Lower leg skin (tissue), 4 donors: ENCODE measurements around the gene FCGR3A. TPM values are rescaled to one million over a fixed set of nuclear protein-coding genes. Genes with fewer than 3 reads are reported as not detected.
"Not testable (repeated sequence)": the region's sequence is repeated elsewhere in the genome, so short reads cannot be mapped to it uniquely, and the experiment has no call there.

Experiments
- DNase-seq, 2 donors: peaks; one replicate each; pipeline ENCODE4 v3.0.0-alpha.2; 2019; ENCODE audit warnings: low spot score in 2 of 2
- H3K4me3 ChIP-seq: fragments of 200-600 bp; sonication (generic); 2 replicates; pipeline ENCODE4 v1.5.1; 2017; ENCODE audit warnings: mild to moderate bottlenecking, low read depth; ENCODE audit not compliant: poor library complexity, severe bottlenecking
- WGBS, 2 donors: methylation state at CpG; one replicate each; pipeline ENCODE4 v1.1.5; 2018; 5-methylcytosine and 5-hydroxymethylcytosine counted together
- intact Hi-C: fragments of 100-400 bp; cut with DNase I; formaldehyde crosslinking; loops from one replicate; pipeline ENCODE4 v1.15.0; 2023; ENCODE audit warnings: low total_unique reads
- total RNA-seq, 4 donors: library from RNA; depleted of rRNA; stranded (reverse); fragments of >200 nt; gene quantifications; one replicate each; pipeline ENCODE4 v1.1.0, GENCODE V29; 2016

The FCGR3A gene
- total RNA-seq, 4 donors from 2014 or later: 1.9 to 8.6 (median 3.5) TPM

DNA sequence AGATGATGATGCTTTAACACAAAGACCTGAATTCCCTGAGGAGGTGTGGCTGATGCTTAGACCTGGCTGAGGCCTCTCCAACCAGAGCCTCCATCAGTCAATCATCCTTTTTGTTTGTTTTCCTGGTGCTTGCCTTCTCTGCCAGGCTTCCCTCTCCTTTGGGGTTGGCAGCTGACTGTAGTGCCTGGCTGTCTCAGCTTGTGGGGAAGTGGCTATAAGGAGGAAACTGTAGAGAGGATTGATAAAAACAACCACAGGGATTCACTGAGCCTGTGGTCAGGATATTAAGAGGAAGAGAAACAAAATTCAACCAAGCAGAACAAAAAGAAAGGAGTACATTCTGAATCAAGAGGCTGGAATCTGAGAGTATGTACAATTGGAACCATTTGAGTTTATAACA, 27.1 kb upstream of the FCGR3A start:
- intact Hi-C loops, DNase-seq, H3K4me3 ChIP-seq: not testable (repeated sequence)

GRCh38 chr1:161571703-161572102, 22.1 kb upstream of the FCGR3A start:
- 63% methylated on average over 2 of the region's 8 CpGs; no CpG with 5 or more reads in 1 of the 2 donors for WGBS, 2 donors

DNA sequence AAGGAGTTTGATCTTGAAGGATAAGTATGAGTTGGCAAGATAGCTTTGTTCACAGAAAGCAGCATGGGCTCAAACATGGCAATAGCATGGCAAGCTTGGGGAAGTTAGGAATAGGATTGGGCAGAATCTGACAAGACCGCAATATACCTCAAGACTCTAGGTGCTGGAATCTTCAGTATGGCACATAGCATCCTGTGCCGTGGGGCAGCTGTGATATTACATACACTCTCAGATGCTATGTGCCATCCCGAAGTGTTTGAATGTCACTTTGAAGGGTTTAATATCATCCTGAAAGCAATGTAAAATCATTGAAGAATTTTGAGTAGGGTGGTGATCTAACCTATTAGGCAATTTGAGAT, 17.0 kb upstream of the FCGR3A start:
- 83 to 93% methylated on average over 1 to 2 of the region's 3 CpGs for WGBS, 2 donors
- H3K4me3 ChIP-seq, intact Hi-C loops, DNase-seq: not testable (repeated sequence)

More at GRCh38 chr1:161571703-161572102, 22.1 kb upstream of the FCGR3A start:
- H3K4me3 ChIP-seq, DNase-seq, intact Hi-C loops: not testable (repeated sequence)

- WGBS, 2 donors: 68 to 77% methylated on average over 1 of the region's 1 CpG
- H3K4me3 ChIP-seq, intact Hi-C loops, DNase-seq: not testable (repeated sequence)
Measured at GRCh38 chr1:161563522-161563921, 13.9 kb upstream of the FCGR3A start.

DNA sequence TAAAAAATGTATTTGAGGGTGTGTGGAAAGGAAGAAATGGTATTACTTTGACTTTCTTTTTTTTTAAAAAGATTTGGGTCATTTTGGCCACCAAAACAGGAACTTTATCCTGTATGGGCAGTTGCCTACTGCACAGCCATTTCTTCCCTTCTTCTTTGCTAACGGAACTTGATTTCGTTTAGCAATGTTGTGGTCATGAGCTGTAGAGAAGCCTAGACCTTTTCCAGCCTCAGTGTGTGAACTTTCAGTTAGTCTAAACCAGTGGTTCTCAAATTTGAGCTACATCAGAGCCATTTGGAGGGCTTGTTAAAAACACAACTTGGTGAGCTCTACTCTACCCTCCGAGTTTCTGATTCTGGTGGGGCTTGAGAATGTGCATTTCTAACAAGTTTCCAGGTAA, 12.8 kb upstream of the FCGR3A start:
- 73 to 100% methylated on average over 2 to 3 of the region's 3 CpGs for WGBS, 2 donors
- DNase-seq, H3K4me3 ChIP-seq, intact Hi-C loops: not testable (repeated sequence)

DNA sequence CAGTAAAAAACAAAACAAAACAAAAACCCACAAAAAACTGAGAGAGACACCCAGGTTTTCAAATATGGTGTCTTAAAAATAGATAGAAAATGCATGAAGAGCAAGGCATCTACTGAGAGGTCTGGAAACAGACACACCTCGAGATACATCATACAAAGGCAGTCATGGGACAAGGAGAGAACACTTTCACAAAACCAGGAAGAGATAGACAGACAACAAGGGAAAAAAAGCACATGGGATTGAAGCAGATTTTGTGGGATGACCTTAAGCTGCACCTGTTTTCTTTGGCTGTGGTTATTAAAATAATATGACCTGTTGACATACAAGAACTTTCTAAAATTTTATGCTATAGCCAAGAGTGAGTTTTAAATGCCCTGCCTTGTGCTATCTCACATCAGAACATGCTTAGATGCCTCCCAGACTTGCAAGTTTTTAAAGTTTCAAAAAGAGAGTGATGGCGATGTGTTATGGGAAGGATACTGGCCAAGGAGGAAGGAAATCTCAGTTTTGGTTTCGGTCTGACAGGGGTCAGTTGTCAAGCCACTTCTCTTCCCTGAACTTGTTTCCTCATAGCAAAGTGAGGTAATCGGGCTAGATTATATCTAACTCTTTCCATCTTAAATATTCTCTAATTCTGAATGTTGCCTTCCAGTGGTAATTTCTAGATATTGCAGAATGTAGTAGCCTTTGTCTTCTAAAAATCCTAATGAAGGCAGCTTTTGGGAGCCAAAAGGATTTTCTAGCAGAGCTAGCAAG, 11.5 kb upstream of the FCGR3A start:
- H3K4me3 ChIP-seq, intact Hi-C loops: not testable (repeated sequence)
- peak in 1 of 2 donors; percentile 30 for DNase-seq
- 42 to 43% methylated on average over 4 of the region's 4 CpGs for WGBS, 2 donors

DNA sequence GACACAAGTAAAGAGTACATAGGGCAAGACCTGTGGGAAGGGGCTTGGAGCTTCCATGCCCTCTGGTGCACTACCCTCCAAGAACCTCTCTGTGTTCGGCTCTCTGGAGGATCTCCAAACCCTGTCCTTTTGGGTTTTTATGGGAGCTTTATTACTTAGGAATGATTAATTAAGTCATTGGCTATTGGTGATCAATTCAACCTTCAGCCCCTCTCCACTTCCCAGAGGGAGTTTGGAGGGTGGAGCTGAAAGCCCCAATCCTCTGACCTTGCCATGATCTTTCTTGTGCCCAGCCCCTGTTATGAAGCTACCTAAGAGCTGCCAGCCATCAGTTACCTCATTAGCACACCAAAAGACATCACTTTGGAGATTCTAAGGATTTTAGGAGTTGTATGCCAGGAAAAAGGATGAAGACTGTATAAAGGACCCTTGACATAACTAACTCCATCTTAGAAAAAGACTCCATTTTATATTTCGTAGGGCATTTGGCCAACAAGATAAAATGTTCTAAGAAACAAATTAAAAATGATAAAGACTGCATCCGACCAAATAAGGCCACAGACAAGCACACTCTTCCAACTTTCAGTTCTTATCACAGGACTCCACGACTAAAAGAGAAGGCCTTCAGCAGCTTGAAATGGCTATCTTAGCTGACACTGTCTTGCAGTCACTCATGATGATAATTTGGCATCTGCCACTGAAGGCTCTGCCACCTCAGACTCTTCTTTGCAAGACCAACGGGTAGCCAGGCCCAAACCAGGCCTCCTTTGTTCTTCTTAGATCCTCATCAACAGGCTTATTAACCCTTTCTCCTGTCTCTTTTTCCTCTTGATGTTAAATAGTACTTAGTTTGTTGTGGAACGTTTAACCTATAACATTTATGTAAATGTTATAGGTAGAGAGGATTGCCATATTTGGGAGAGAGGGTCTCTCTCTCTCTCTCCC, 8.2 kb upstream of the FCGR3A start:
- H3K4me3 ChIP-seq, DNase-seq, intact Hi-C loops: not testable (repeated sequence)
- WGBS, 2 donors: 67% methylated on average over 4 to 5 of the region's 6 CpGs

DNA sequence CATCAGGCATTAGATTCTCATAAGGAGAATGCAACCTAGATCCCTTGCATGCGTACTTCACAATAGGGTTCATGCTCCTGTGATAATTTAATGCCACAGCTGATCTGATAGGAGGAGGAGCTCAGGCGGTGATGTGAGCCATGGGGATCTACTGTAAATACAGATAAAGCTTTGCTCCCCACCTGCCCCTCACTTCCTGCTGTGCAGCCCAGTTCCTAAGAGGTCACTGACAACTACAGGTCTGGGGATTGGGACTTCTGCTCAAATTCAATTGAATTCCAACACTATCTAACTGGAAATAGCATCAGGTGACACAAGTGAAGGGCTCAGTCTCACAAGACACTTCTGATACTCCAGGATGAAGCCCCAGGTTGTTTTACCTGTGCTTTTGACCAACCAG, 7.4 kb upstream of the FCGR3A start:
- intact Hi-C loops, DNase-seq, H3K4me3 ChIP-seq: not testable (repeated sequence)
- WGBS, 2 donors: 94% methylated on average over 2 of the region's 2 CpGs; no CpG with 5 or more reads in 1 of the 2 donors

DNA sequence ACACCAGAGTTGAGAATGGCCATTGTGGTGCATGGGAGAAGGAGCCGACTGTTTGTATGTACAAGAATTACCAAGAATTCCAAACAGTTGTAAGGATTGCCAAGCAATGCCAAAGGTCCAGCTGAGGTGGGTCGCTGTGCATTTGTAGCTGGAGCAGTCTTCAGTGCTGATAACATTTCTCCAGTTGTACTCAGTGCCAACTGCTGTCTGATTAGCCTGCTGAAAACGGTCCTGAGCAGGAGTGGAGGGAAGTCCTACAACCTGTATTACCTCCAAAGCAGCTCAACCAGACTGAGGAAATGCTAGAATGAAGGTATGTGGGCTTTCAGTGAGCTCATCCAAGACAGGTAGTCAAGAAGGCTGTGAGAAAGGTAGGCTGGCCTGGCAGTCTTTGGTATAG, 6.5 kb upstream of the FCGR3A start:
- WGBS, 2 donors: 75 to 76% methylated on average over 3 of the region's 3 CpGs
- H3K4me3 ChIP-seq, DNase-seq, intact Hi-C loops: not testable (repeated sequence)

- intact Hi-C loops, DNase-seq, H3K4me3 ChIP-seq: not testable (repeated sequence)
- WGBS, 2 donors: 45 to 60% methylated on average over 1 of the region's 1 CpG
Measured at GRCh38 chr1:161554815-161555417, 5.3 kb upstream of the FCGR3A start.

DNA sequence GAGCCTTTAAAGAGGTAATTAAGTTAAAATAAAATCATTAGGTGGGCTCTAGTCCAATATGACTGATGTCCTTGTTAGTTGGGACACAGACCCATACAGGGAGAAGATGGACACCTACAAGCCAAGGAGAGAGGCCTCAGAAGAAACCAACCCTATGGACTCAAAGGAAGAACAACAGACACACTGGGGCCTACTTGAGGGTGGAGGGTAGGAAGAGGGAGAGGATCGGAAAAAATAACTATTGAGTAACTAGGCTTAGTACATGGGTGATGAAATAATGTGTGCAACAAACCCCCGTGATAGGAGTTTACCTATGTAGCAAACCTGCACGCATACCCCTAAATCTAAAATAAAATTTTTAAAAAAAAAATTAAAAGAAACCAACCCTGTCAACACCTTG, 4.7 kb upstream of the FCGR3A start:
- H3K4me3 ChIP-seq, intact Hi-C loops, DNase-seq: not testable (repeated sequence)
- 88 to 96% methylated on average over 3 of the region's 3 CpGs for WGBS, 2 donors

DNA sequence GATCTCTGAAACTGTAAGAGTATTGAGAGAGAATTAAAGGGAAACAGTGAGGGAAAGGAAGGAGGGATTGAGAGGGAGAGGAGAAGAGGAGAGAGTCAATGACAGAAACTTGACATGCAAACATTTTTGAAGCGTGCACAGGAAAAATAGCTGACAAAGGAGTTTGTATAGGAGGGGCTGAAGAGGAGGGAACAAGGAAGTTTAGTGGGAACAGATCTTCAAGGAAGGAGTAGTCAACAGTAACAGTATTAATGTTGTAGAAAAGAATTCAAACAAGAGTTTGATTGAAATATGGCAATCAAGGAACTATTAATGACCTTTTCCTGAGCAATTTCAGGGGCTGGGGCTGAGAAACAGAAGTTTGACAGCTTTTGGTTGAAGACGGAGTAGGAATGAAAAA, 4.0 kb upstream of the FCGR3A start:
- intact Hi-C loops, H3K4me3 ChIP-seq, DNase-seq: not testable (repeated sequence)
- 70 to 84% methylated on average over 2 of the region's 2 CpGs for WGBS, 2 donors

DNA sequence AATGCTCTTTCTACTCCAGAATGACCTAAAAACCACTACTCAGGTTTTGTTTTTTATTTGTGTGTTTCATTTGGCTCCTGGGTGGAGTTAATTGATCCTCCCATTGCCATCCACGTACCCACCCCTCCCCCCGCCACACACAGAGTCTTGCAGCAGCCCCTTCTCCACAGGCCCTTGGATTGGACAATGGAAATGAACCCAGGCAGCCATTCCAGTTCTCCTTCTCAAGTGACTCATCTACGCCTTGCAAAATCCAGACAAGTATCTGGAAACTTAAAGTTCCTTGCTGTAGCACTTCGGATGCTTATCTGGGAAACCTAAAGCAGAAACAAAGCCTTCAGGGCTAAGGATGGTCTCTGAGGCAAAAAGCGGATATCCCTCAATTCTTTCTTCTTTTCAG, 1.3 kb upstream of the FCGR3A start:
- DNase-seq, intact Hi-C loops, H3K4me3 ChIP-seq: not testable (repeated sequence)
- WGBS, 2 donors: 74 to 80% methylated on average over 5 of the region's 5 CpGs

DNA sequence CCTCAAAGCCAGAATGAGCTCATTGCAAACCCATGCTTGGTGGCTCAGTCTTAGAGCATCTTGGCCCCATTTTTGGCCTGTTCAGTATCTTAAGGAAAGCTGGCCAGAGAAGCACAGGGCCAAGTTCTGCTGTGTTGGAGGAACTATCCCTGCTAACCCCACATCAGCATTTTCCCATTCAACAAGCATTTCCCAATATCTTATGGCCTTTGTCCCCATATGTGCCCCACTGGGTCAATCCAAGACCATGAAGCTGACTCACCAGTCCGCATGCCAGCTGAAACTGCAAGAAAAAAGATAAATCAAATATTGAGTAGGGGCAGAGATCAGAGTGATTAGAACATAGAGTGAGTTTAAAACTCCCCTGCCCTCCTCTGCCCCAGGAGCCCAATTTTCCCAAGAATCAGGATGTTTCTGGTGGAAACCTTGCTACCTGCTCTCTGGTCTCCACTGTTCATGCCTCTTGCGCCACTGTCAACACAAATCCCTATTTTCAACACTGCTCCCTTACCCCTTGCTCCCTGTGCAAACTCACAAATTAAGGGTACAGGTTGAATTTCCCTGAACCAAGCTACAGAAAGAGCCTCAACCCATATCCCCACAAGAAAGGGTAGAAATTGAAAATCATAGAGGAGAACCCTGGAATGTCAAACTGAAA, 740 bp downstream of the FCGR3A start:
- H3K4me3 ChIP-seq, intact Hi-C loops, DNase-seq: not testable (repeated sequence)
- WGBS, 2 donors: 83 to 89% methylated on average over 1 of the region's 2 CpGs
